GM19238 (cell line): ENCODE measurements around the gene PGM2.

Experiments
- DNase-seq: peaks from one replicate; pipeline ENCODE4 v3.0.0; 2011; ENCODE audit warnings: low spot score; ENCODE audit not compliant: insufficient read length

The PGM2 gene

DNA sequence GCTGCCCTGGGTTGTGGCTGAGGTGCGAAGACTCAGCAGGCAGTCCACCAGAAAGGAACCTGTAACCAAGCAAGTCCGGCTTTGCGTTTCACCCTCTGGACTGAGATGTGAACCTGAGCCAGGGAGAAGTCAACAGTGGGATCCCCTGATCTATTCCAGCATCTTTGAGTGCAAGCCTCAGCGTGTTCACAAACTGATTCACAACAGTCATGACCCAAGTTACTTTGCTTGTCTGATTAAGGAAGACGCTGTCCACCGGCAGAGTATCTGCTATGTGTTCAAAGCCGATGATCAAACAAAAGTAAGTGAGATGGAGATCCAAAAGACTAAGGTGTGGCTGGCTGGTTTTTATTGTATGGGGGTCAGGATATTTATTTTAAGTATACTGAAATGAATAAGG, 75.7 kb downstream of the PGM2 start:
- no peak for DNase-seq

DNA sequence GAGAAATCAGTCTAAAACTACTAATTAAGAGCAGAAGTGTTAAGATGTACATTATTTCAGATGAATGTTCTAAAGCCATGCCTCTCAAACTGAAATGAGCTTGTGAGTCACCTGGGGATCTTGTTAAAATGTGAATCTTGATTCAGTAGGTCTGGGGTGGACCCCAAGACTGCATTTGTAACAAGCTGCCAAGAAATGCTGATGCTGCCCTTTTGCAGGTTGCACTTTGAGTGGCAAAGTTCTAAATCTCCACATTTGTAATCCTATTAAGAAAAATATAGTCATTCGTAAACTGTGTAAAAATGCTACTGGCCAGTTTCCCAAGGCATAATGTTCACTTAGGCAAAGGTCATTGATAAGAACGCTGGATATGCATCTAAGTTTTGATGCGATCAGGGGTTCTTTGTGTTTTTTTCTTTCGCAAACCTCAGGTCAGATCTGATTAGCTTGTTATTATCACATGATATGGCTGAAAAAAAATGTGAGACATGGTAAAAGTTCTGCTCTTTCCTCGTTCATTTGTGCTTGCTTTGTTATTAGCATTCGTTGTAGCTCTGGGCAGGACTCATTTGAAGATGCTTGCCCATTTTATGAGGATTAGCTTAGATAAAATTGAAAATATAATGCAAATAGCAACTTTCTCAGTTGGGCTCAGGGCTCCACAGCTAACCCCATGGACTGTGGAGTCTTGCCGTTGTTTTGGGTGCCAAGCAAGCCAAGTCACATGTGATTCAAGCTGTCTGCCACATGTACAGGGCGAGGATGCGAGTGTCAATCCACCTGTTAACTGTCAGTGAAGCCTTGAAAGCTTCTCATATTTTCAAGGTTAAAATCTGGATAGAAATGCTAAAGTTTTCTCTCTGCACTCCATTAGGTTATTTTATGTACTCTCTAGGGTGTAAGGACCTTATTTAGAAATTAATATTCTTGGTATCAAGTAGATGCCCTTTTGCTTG, 76.5 kb downstream of the PGM2 start:
- DNase-seq, result no peak

DNA sequence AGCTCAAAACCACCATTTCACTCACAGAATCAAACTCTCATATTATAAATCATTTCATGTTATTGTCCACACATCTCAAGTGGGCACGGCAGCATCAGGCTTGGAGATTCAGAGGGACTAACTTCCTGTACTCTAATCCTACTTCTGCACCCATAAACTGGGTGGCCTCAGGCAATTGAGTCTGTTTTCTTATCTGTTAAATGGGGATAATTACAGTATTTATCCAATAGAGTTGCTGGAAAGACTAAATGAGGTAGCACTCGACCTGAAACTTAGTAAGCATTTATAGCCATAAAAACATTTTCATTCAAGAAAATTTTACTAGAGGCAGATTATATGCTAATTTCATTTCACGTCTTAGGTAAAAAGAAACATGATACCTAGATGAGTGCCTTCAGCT, 77.4 kb downstream of the PGM2 start:
- DNase-seq, result no peak

DNA sequence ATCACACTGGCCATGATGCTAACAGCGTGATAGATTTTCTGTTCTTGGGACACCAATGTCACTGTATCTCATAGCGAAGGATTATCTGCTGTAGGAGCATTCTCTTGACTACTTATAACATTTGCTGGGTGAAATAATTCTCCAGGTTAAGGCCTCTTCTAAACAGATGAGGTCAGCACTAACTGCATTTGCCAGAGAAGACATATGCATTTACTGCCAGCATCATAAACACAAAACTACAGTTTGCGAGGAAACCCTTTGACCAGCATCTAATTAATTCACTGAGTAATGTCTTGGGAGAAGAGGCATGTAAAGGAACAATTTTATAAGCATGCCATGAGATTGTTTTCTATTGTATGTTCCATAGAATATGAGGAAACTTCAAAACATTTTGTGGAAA, 78.3 kb downstream of the PGM2 start:
- DNase-seq, result no peak

DNA sequence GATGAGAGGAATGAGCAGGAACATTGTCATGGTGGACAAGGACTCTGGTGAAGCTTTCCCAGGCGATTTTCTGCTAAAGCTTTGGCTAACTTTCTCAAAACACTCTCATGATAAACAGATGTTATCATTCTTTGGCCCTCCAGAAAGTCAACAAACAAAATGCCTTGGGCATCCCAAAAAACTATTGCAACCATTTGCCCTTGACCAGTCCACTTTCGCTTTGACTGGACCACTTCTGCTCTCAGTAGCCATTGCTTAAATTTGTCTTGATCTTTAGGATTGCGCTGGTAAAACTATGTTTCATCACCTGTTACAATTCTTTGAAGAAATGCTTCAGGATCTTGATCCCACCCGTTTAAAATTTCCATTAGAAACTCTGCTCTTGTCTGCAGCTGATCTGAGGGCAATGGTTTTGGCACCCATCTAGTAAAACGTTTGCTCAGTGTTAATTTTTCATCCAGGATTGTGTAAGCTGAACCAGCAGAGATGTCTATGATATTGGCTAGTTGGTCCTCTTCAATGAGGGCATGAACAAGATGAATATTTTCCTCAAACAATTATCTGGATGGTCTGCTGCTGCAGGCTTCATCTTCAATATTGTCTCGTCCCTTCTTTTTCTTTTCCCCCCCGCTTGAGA, 79.2 kb downstream of the PGM2 start:
- no peak for DNase-seq

DNA sequence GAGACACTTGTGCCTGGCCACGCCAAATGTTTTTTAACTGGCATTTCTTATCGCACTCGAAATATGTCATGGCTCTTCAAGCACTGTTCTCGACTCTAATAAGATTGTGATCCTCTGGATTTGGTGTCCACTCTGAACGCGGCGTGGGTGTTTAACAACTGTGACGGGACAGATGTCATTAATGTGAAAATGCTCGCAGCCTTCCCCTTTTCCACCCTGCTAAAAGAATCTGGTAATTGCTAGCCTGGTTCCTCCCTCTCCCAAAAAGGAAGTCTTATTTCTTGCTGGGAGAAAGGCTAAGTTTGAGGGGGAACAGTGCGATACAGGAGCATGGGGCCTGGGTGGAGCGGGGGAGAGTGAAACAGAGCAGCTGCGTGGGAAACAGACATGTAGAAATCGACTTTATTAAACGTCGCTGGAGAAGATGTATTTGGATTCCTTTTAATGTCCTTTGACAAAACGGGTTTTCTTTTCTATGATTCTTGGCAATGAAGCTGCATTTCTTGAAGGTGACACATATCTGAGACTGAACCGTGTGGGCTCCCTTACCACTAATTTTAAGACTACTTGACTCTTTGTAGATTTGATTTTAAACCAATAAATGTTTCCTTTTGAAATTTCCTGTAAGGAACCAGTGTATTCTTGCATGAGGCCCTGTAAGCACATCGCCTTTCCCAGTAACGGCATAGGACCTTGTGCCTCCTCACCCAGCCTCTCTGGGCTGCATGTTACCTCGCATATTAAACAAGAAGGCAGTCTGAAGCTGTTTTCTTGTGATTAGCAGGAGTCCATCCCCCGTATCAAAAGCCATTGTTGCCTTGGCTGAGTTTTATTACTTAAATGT, 82.2 kb downstream of the PGM2 start:
- DNase-seq, result no peak

DNA sequence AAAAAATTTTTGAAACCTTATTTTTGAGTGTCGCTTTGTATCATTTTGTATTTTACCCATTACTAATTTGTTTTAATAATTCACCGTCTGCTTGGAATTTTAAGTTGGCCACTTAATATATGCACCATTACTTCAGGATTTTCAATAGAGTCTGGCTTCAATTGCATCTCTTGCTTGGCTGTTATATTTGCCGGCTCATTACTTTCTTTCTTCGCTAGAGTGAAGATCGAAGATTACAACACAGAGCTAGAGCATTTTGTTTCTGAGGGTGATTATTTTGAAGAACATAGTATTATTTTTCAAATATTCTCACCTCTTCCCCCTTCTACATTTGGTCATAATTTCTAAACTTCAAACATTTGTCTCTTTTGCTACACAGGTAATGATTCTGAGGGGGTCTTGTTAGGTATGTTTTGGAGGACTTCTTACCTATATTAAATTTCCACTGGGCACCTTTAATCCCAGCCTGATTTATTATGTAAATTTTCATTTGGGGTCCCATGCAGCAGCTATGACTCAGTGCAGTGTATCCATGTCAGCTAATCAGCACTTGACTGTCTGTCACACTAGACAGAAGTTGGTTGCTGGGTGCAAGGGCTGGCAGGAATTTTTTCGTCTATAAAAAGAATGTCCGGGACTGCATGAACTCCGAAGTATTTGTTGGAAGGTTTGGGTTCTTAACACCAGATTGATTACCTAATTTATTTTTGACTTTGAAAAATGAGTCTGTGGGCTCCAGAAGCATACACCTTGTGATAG, 83.0 kb downstream of the PGM2 start:
- DNase-seq, result no peak

DNA sequence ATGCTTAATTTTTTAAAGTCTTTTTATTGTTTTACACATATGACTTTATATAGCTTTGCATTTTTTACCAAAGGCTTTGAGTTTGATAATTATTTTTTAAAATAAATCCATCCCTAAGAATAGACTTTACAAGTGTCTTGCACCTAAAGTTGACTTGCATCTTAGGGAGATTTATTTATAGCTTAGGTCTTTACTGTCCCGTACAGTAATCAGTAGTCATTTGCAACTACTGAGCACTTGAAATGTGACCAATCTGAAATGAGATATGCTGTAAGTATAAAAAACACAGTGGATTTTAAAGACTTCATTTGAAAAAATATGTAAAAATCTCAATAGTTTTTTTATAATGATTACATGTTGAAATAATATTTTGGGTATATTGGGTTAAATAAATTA, 83.6 kb downstream of the PGM2 start:
- no peak for DNase-seq
